Suprapubic skin (tissue), 4 donors: ENCODE data around the gene IL20RA. TPM values are rescaled to one million over a fixed set of nuclear protein-coding genes. Genes with fewer than 3 reads are reported as not detected.
A peak's percentile ranks its signal among the peaks of the same experiment; 100 is the strongest.

ENCODE experiments used
- DNase-seq, 2 donors: peaks; one replicate each; pipeline ENCODE4 v3.0.0-alpha.2; 2019; ENCODE audit warnings: low spot score in 2 of 2
- H3K27ac ChIP-seq: fragments of 200-600 bp; sonication (generic); one replicate; pipeline ENCODE4 v1.5.1; 2019
- H3K27me3 ChIP-seq: fragments of 200-600 bp; sonication (generic); one replicate; pipeline ENCODE4 v1.5.1; 2019
- H3K36me3 ChIP-seq: fragments of 200-600 bp; sonication (generic); one replicate; pipeline ENCODE4 v1.5.1; 2019
- H3K4me1 ChIP-seq: fragments of 200-600 bp; sonication (generic); one replicate; pipeline ENCODE4 v1.5.1; 2019
- H3K4me3 ChIP-seq: fragments of 200-600 bp; sonication (generic); one replicate; pipeline ENCODE4 v1.5.1; 2019; ENCODE audit warnings: mild to moderate bottlenecking
- H3K9me3 ChIP-seq: fragments of 200-600 bp; sonication (generic); one replicate; pipeline ENCODE4 v1.5.1; 2019
- EP300 ChIP-seq: sonication (generic); formaldehyde crosslinking; IDR thresholded peaks from one replicate; pipeline ENCODE4 v1.6.1; 2017; ENCODE audit warnings: antibody characterized with exemption
- POLR2A ChIP-seq, 2 donors: fragments of 450-650 bp; IDR thresholded peaks; one replicate each; pipeline ENCODE4 v1.6.1; 2017; ENCODE audit warnings: antibody characterized with exemption in 2 of 2, mild to moderate bottlenecking in 2 of 2, moderate library complexity in 2 of 2
- POLR2AphosphoS5 ChIP-seq, 3 donors: sonication (generic); formaldehyde crosslinking; IDR thresholded peaks; one replicate each; pipeline ENCODE4 v1.6.1; 2017; ENCODE audit warnings: antibody characterized with exemption in 3 of 3
- WGBS: methylation state at CpG from one replicate; pipeline ENCODE4 v1.1.5; 2018; 5-methylcytosine and 5-hydroxymethylcytosine counted together
- total RNA-seq, 4 donors: library from RNA; depleted of rRNA; stranded (reverse); fragments of >200 nt; gene quantifications; one replicate each; pipeline ENCODE4 v1.1.0, GENCODE V29; 2016
- TF ChIP-seq, protein P1 (sequence below), 2 donors: fragments of 200-600 bp in 1 of 2; fragments of 450-650 bp in 1 of 2; sonication (generic) in 1 of 2; IDR thresholded peaks; one replicate each; pipeline ENCODE4 v1.5.1; 2016 to 2019; ENCODE audit warnings: antibody characterized with exemption in 2 of 2, mild to moderate bottlenecking in 1 of 2, moderate library complexity in 1 of 2

Gene IL20RA
- total RNA-seq, 4 donors from 2014 or later, result 64.4 to 88.8 (median 72.2) TPM

DNA sequence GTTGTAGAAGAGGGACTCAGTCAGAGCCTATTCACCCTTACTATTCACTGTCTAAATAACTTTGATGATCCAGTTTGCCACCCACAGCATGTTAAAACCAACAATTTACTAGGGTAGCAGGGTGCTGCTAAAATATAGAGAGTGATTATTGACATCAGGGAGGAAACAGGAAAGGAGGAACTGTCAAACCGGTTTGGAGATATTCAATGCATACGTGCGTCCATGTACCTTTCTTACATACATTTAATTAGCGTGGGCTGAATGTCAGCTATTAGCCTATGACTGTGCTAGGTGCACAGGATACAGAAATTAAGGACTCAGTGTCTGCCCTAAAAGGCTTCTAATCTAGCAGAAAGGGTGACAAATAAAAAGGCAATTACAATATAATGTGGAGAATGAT lies 57.2 kb downstream of the IL20RA start:
- H3K36me3 ChIP-seq, result no peaks in the 10 kb centered on the region
- H3K27ac ChIP-seq, result peak overlapping the region; percentile 39
- DNase-seq, result no peak
- no peak overlapping the region for H3K4me3 ChIP-seq
- H3K9me3 ChIP-seq, result no peaks in the 10 kb centered on the region
- peaks cover 2% of the 10 kb centered on the region for H3K27me3 ChIP-seq
- peaks cover 50% of the 10 kb centered on the region for H3K4me1 ChIP-seq
- TF ChIP-seq, protein P1, sequence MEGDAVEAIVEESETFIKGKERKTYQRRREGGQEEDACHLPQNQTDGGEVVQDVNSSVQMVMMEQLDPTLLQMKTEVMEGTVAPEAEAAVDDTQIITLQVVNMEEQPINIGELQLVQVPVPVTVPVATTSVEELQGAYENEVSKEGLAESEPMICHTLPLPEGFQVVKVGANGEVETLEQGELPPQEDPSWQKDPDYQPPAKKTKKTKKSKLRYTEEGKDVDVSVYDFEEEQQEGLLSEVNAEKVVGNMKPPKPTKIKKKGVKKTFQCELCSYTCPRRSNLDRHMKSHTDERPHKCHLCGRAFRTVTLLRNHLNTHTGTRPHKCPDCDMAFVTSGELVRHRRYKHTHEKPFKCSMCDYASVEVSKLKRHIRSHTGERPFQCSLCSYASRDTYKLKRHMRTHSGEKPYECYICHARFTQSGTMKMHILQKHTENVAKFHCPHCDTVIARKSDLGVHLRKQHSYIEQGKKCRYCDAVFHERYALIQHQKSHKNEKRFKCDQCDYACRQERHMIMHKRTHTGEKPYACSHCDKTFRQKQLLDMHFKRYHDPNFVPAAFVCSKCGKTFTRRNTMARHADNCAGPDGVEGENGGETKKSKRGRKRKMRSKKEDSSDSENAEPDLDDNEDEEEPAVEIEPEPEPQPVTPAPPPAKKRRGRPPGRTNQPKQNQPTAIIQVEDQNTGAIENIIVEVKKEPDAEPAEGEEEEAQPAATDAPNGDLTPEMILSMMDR (IDR thresholded peaks at IDR 0.05), result no peak
- TF ChIP-seq POLR2AphosphoS5 (IDR thresholded peaks at IDR 0.05) (no peak), EP300 (no peak), POLR2A (IDR thresholded peaks at IDR 0.05) (no peak)
- WGBS, result 41% methylated on average over 4 of the region's 4 CpGs

DNA sequence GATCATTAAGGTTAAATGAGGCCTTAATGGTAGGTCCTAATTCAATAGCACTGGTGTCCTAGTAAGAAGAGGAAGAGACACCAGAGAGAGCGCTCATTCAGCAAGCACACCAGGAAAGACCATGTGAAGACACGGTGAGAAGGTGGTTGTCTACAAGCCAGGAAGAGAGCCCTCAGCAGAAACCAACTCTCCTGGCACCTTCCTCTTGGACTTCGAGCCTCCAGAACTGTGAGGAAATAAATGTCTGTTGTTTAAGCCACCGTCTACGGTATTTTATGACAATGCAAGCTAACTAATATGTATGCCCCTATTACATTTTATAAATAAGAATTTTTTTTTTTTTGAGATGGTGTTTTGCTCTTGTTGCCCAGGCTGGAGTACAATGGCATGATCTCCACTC lies 59.3 kb downstream of the IL20RA start:
- WGBS, result 92% methylated on average over 5 of the region's 5 CpGs
- Histone ChIP-seq H3K4me1 (peaks cover 40% of the 10 kb centered on the region), H3K9me3 (no peaks in the 10 kb centered on the region), H3K36me3 (no peaks in the 10 kb centered on the region), H3K4me3 (no peak overlapping the region), H3K27ac (no peak overlapping the region), H3K27me3 (no peaks in the 10 kb centered on the region)
- no peak for DNase-seq
- TF ChIP-seq, protein P1 (IDR thresholded peaks at IDR 0.05), result no peak
- no peak for TF ChIP-seq POLR2A (IDR thresholded peaks at IDR 0.05)
- no peak for TF ChIP-seq POLR2AphosphoS5 (IDR thresholded peaks at IDR 0.05)
- TF ChIP-seq EP300, result no peak

DNA sequence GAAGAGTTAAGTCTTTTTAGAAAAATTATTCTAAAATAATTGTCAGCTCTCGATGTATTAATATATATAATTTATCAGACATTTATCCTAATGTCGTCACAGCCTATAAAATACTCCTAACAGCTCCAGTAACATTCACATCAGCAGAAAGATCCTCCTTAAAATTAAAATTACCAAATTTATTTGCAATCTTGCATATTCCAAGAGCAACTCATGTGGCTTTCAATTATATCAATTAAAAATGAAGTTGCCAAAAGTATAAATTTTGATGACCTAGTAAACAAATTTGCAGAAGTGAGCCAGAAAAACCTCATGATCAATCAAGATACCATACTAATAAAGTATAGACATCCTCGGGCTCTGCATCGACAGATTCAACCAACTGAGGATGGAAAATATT lies 60.2 kb downstream of the IL20RA start:
- Histone ChIP-seq H3K9me3 (no peaks in the 10 kb centered on the region), H3K4me1 (peaks cover 31% of the 10 kb centered on the region), H3K36me3 (no peaks in the 10 kb centered on the region), H3K27ac (no peak overlapping the region), H3K4me3 (no peak overlapping the region), H3K27me3 (no peaks in the 10 kb centered on the region)
- TF ChIP-seq EP300, result no peak
- TF ChIP-seq, protein P1 (IDR thresholded peaks at IDR 0.05), result no peak
- no peak for TF ChIP-seq POLR2A (IDR thresholded peaks at IDR 0.05)
- TF ChIP-seq POLR2AphosphoS5 (IDR thresholded peaks at IDR 0.05), result no peak
- 67% methylated on average over 4 of the region's 4 CpGs for WGBS
- no peak for DNase-seq

DNA sequence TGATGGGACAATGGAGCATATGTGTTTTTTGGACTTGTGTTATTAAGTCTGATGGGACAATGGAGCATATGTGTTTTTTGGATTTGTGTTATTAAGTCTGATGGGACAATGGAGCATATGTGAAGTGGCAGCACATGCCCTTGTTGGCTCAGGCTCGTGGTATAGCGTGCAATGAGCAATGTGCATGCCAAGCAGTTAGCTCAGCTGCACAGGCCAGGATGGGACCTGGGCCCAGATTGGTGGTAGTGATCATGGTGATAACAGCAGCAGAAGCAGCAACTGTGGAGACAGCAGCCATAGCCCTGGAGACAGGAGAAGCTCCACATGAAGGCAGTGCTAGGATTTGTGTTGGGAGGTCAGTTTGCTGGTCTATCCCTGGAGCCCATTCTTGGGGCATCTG lies 61.1 kb downstream of the IL20RA start:
- TF ChIP-seq POLR2AphosphoS5 (IDR thresholded peaks at IDR 0.05) (peak in 1 of 3 donors; percentile 31), POLR2A (IDR thresholded peaks at IDR 0.05) (no peak), EP300 (no peak)
- TF ChIP-seq, protein P1 (IDR thresholded peaks at IDR 0.05), result no peak
- Histone ChIP-seq H3K4me3 (no peak overlapping the region), H3K27me3 (no peaks in the 10 kb centered on the region), H3K9me3 (no peaks in the 10 kb centered on the region), H3K36me3 (no peaks in the 10 kb centered on the region), H3K4me1 (peaks cover 24% of the 10 kb centered on the region), H3K27ac (peak overlapping the region; percentile 78)
- 46% methylated on average over 2 of the region's 2 CpGs for WGBS
- DNase-seq, result no peak

DNA sequence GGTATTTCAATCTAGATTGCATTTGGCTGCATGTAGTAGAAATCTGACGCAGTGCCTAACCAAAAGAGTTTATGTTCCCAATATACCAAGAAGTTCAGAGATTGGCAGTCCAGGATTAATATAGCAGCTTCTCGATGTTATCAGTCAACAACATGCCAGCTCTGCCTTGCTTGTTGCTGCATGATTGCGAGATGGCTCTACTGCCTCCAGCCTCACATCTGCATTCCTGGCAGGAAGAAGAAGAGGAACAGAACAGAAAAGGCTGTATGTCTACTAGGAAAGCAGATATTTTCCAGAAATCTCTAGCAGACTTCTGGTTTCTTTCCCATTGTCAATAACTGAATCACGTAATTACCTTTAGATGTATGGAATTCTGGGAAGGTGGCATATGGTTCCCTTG lies 61.8 kb downstream of the IL20RA start:
- no peaks in the 10 kb centered on the region for H3K9me3 ChIP-seq
- DNase-seq, result no peak
- H3K27ac ChIP-seq, result peak overlapping the region; percentile 78
- WGBS, result 36% methylated on average over 4 of the region's 4 CpGs
- TF ChIP-seq EP300 (no peak), POLR2AphosphoS5 (IDR thresholded peaks at IDR 0.05) (peak in 1 of 3 donors; percentile 63)
- no peaks in the 10 kb centered on the region for H3K27me3 ChIP-seq
- H3K36me3 ChIP-seq, result no peaks in the 10 kb centered on the region
- no peak overlapping the region for H3K4me3 ChIP-seq
- peaks cover 19% of the 10 kb centered on the region for H3K4me1 ChIP-seq

DNA sequence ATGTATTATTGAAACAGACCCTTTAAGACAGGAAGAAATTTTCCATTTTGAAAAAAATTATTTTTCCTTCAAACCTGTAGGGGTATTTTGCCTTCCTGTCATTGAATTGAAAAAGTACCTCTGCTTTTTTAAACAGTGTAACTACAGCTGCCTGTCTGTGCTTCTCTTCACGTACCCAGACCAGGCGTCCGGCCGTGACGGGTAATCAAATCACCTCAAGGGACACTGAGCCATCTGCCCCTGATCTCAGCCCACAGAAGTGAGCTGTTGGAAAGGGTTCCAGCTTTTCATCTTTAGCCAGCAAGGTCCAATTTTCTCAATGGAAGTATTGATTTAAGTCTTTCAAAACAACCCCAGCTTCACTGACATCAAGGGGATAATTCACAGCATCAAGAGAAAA lies 64.7 kb downstream of the IL20RA start:
- Histone ChIP-seq H3K4me1 (peaks cover 10% of the 10 kb centered on the region), H3K4me3 (no peak overlapping the region), H3K27me3 (no peaks in the 10 kb centered on the region), H3K36me3 (no peaks in the 10 kb centered on the region), H3K9me3 (no peaks in the 10 kb centered on the region), H3K27ac (no peak overlapping the region)
- no peak for DNase-seq
- 65% methylated on average over 5 of the region's 5 CpGs for WGBS
- TF ChIP-seq, protein P1 (IDR thresholded peaks at IDR 0.05), result no peak
- no peak for TF ChIP-seq POLR2A (IDR thresholded peaks at IDR 0.05)
- no peak for TF ChIP-seq POLR2AphosphoS5 (IDR thresholded peaks at IDR 0.05)
